DLD1 (cell line): ENCODE data around the gene MYBPC1.
"Not testable (repeated sequence)": the region's sequence is repeated elsewhere in the genome, so short reads cannot be mapped to it uniquely, and the experiment has no call there.

Source experiments
- in situ Hi-C: cut with HindIII; loops from 2 replicates; pipeline ENCODE4 v1.10.0; 2017; ENCODE audit warnings: low sequenced_read_pairs

Gene MYBPC1

DNA sequence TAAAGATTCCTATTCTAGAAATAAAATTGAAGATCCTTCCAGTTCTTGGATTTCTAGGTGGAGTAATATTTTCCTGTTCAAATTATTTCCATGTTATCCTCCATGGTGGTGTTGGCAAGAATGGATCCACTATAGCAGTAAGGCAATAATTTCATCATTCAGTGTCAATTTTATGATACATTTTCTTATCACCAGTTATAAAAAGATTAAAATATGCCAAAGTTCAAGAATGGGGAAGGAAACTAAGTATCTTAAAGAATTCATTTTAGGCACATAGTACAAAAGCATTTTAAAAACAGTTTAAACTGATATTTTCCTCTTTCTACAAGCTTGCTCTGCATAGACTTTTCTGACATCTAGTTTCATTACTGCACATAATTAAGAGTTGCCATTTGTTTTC, 125.3 kb downstream of the MYBPC1 start:
- in situ Hi-C loops = no loop called here

DNA sequence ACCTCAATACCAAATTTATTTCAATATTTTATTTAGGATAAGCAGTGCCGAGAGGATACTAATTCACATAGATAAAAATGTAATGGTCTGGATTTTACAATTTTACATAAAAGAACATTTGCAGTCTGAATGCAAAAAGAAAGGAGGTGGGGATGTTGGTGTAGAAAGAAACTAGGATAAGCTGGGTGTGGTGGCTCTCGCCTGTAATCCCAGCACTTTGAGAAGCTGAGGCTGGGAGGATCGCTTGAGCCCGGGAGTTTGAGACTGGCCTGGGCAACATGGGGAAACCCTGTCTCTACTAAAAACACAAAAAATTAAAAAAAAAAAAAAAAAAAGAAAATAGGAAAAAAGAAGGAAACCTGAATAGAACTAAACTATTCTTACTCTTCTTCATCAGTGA, 127.6 kb downstream of the MYBPC1 start:
- in situ Hi-C loops = no loop called here

DNA sequence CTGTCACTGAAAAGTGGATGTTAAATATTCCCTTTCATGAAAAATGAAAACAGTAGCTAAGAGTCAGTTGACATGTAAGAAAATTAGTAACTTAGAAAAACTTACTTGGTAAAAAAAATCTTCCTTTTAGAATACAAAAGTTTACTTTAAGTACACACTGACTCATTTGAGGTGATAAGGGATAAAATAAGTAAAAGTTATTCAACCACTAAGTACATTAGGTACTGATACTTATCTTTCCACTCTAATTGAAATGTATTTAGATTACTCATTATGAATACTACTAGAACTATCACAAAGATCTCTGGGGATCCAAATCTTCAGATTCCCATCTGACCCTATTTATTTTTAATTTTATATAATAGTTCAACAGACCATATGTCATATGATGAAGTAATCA, 132.3 kb downstream of the MYBPC1 start:
- in situ Hi-C loops = no loop called here

DNA sequence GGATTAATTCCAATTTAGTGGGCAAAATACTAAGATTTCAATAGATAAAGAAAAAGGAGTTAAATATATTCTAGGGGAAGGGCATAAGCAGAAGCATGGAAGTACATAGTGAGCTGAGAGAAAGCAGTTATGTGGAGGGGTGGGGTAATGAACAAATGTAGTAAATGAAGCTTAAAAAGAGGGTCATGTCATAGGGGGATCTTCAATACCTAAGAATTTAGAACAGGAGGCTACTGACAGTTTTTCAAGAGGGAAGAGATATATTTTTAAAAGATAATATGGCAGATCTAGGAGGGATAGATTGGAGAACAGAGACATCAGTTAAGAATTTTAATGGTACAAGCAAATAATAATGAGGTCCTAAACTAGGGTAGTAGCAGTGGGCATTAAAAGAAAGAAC, 135.1 kb downstream of the MYBPC1 start:
- in situ Hi-C loops = no loop called here

DNA sequence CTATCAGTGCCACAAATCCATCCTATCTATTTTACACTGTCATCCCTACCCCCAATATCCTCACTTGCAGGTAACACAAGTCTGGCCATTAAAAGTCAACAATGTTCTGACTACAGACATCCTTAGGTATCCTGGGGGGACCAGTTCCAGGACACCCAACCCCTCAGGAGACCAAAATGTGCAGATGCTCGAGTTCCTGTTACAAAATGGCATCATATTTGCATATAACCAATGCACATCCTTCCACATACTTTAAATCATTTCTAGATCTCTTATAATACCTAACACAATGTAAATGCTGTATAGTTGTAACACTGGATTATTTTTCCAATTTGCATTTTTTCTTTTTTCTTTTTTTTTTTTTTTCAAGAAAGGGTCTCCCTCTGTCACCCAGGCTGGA, 137.5 kb downstream of the MYBPC1 start:
- in situ Hi-C loops = no loop called here

DNA sequence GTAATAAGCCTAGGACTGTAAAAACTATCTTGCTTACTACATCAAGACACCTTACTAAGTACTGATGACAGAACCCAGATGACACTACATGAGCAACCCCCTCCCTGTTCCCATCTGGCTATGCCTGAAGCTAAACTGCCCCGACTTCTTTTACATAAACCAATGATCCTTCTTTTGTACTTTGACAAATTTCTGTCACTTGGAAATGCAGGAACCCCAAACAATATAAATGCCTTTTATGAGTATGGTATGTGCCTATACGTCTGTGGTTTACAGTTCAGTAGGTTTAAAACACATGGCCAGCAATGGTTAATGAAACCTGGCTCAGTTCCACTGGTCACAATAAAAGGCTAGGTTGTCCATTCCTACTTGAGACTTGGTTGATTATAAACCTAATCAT, 138.4 kb downstream of the MYBPC1 start:
- in situ Hi-C loops = no loop called here

DNA sequence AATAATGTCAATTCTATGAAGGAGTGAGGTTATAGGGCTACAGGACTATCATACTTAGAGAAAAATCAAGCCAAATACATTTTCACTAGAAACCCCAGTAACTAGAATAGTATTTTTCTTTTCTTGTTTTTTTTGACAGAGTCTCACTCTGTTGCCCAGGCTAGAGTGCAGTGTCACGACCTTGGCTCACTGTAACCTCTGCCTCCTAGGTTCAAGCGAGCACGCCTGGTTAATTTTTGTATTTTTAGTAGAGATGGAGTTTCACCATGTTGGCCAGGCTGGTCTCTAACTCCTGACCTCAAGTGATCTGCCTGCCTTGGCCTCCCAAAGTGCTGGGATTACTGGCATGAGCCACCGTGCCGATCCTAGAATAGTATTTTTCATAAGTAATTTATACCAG, 139.7 kb downstream of the MYBPC1 start:
- in situ Hi-C loops = not testable (repeated sequence)
